Colon (tissue), 2 donors: Measurements from ENCODE around the gene CRACR2A.

ENCODE experiments used
- FAIRE-seq: peaks from 2 replicates; lab custom pipeline; 2012; peaks lifted over from hg19 to GRCh38; lab: Jason Lieb, UNC
- donor health status: control.
- donor health status: control.

CRACR2A gene, protein sequence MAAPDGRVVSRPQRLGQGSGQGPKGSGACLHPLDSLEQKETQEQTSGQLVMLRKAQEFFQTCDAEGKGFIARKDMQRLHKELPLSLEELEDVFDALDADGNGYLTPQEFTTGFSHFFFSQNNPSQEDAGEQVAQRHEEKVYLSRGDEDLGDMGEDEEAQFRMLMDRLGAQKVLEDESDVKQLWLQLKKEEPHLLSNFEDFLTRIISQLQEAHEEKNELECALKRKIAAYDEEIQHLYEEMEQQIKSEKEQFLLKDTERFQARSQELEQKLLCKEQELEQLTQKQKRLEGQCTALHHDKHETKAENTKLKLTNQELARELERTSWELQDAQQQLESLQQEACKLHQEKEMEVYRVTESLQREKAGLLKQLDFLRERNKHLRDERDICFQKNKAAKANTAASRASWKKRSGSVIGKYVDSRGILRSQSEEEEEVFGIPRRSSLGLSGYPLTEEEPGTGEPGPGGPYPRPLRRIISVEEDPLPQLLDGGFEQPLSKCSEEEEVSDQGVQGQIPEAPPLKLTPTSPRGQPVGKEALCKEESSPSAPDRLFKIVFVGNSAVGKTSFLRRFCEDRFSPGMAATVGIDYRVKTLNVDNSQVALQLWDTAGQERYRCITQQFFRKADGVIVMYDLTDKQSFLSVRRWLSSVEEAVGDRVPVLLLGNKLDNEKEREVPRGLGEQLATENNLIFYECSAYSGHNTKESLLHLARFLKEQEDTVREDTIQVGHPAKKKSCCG

GRCh38 chr12:3752741-3753486 is at the start of gene CRACR2A:
TSS of gene CRACR2A (minus strand) at chr12:3753109. CDS start at chr12:3696999, 56,110 bp downstream.
- FAIRE-seq: no peak

- no peak for FAIRE-seq
Measured at GRCh38 chr12:3797531-3798048, 44.7 kb upstream of the CRACR2A start.

- no peak for FAIRE-seq
Measured at GRCh38 chr12:3795492-3796133, 42.7 kb upstream of the CRACR2A start.

- no peak for FAIRE-seq
Measured at GRCh38 chr12:3795066-3795465, 42.2 kb upstream of the CRACR2A start.

DNA sequence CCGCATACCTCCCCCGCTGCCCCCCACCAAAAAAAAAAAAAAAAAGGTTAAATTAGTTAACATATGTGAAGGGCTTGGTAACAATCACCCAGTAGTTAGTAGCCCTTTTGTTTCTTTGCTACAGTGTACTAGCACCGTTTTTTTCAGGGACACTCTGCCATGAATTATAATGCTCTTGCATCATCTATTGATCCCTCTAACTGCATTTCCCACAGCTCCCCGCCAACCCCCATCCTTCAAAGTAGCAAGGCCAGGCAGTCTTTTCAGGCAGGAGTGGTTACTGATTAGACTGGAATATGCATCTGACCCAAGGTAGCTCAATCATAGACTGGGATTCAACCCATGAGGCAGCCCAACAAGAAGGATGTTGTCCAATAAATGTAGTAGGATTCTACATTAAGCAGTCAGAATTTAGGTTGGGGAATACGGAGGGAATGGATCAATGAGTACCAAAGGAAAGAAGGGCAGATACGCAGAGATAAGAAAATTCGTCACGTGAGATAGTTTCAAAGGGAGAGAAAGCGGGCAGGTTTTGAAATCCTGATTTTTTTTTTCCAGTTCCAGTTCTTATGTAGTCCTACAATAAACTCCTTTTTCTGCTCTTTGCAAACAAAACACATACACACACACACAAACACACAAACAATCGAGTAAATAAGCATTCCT is 39.8 kb upstream of the CRACR2A start:
- FAIRE-seq: no peak

DNA sequence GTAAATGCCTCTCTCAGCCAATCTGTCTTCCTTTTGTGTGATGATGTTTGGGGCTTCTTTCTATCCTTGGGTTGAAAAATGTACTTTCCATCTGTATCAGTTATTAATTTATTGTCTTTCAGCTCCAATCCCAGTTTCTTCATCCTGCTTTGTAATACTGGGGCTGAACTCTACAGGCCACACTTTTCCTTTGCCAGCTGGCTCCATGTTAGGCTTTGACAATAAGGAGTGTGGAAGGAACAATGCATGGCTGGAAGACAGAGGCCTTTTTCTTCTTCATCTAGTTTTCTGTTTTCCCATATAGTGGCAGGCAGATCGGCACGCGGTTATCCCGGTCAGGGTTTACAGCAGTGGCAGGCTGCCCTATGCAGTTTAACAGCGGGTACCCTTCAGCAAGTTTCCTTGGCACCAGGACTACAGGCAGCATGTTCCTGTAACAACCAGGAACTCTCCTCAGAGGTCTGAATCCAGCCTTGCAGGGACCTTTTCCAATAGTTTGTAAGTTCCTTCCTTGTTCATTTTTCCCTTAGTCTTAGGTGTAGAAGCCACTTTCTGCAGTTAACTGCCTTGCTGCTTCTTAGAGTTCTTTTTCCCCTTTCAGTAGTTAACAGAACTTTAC is 38.5 kb upstream of the CRACR2A start:
- no peak for FAIRE-seq

DNA sequence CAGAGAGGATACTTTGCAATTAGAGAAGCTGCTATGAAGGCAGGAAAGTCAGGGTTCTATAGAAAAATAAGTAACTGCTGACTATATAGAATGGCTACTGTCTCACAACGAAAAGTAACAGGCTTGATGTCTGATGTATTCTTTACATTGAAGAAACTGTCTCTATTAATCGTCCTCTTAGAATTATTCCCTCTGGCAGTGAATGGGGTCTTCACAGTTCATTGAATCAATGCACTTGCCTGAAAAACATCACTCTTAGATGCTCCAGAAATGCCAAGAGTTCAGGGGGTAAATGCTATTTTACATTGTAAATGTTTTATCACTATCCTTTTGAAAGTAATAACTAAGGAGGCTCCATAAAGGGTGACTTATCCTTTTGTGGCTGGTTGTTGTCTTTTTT is 37.7 kb upstream of the CRACR2A start:
- FAIRE-seq: no peak

GRCh38 chr12:3789838-3790237 is 36.9 kb upstream of the CRACR2A start:
- FAIRE-seq: no peak

- no peak for FAIRE-seq
Measured at GRCh38 chr12:3777206-3777809, 24.4 kb upstream of the CRACR2A start.

GRCh38 chr12:3775385-3776035 is 22.6 kb upstream of the CRACR2A start:
- FAIRE-seq: no peak

GRCh38 chr12:3772380-3772779 is 19.5 kb upstream of the CRACR2A start:
- no peak for FAIRE-seq

DNA sequence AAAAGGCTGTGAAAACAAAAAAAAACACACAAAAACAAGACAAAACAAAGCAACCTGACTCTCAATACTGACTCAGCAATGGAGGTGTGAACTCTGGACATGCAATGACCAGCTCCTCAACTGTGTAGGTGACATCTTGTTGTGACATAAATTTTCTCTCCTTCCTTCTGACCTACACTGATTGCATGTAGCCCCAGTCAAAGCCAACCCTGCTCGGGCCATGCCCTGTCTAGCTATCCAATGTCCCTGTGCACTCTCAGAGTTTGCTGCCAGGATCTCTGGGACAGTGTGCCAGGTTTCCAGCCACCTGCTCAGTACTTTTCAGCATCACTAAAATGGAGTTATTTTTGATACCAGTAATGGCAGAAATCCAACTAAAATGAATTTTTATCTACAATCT is 18.9 kb upstream of the CRACR2A start:
- no peak for FAIRE-seq

DNA sequence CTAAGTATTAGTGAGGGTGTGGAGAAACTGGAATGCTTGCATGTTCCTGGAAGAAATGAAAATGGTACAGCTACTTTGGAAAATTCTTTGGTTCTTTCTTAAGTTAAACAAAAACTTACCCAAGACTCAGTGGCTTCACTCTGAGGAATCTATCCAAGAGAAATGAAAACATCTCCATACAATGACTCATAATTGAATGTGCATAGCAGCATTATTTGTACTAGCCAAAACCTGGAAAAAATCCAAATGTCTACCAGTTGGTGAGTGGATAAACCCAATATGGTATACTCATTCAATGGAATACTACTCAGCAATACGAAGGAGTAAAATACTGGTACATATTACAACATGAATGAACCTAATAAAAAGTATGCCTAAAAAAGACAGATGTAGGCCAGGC is 18.0 kb upstream of the CRACR2A start:
- no peak for FAIRE-seq

GRCh38 chr12:3768911-3769447 is 16.1 kb upstream of the CRACR2A start:
- FAIRE-seq: no peak

DNA sequence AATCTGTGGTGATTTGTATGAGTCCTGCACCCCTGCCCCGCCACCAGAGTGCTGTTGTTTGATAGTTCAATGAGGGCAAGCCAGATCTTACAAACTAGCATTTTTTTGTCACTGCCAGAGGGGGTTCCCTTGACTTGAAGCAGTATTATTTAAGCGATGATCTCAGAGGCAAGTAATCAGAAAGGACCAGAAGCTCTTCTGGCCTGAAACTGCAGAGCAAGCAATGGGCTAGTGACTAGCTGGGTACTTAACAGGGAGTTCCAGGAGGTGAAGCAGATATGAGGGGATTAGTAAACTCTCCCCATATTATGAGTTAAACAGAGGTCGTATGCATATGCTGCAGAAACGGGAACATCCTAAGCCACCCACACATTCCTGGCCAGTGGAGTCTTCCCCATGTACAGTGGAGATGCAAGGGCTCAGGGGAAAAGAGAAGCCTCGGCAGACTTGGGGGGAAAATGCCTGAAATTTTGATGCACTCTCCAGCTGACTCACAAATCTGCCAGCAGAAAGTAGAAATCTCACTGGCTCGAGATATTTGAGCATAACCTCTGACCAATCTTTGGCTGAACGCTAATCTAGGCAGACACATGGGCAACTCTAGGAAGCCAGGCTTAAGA is 8.3 kb upstream of the CRACR2A start:
- FAIRE-seq: no peak

DNA sequence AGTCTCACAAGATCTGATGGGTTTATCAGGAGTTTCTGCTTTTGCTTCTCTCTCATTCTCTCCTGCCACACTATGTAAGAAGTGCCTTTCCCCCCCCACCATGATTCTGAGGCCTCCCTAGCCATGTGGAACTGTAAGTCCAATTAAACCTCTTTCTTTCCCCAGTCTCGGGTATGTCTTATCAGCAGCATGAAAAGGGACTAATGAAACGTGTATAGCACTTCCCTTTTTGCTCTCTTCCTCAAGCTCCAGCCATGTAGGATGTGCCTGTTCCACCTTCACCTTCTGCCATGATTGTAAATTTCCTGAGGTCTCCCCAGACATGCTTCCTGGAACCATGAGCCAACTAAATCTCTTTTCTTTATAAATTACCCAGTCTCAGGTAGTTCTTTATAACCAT is 7.0 kb upstream of the CRACR2A start:
- no peak for FAIRE-seq

DNA sequence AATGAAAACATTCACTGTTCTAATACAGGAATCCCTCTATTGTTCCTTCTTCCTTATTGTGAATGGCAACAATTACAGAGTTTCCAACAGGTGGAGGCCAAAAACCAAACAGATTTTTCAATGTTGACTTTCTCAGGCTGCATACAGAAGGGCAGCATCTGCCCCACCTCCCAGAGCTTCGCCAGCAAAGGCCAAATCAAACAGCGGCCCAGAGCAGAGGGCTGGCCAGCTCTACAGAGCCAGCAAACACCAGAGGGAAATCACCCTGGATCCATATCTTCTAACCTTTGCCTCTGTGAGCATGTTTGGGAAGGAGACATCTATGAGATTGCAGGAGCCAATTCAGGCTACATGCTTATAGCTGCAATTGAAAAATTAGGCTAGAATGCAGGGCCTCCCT is 4.4 kb upstream of the CRACR2A start:
- FAIRE-seq: no peak

- FAIRE-seq: no peak
Measured at GRCh38 chr12:3755898-3756297, 3.0 kb upstream of the CRACR2A start.

DNA sequence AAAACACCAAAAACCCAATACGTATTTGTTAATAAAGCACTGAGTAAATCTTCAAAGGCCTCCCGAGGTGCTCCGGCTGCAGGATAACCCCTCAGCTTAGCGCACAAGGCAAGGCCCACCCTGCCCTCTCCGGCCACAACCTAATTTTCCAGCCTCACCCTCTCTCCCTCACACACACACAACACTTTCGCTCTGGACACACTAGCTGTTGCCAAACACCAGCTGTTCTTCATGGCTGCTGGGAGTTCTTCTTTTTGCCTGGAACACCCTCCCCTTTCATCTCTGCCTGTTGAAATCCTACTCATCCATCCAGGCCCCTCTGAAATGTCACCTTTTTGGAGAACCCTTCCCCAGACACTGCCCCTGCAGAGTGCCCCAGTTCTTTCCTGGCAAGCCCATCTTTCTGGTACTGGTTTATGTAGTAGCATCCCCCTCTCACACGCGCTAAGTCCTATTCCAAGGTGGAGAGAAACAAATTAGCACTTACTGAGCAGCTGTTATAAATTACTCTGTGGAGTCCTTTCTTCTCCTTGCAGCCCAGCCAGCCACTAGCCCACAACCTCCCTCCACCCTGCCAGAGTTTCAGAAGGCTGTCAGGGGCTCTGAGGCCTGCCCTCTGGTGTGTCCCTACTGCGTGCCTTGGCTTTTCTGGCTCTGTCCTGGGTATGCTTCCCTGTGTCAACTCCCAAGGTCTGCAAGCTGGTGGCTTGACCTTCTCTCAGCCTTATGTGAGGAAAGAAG is 805 bp upstream of the CRACR2A start:
- no peak for FAIRE-seq
